Subcutaneous adipose tissue (tissue), 4 donors: ENCODE results near the gene ACOX3. TPM values are rescaled to one million over a fixed set of nuclear protein-coding genes. Genes with fewer than 3 reads are reported as not detected.

Experiments
- small RNA-seq: library from RNA; depleted of rRNA; stranded (forward); fragments of <200 nt; gene quantifications from one replicate; pipeline ENCODE3, GENCODE V24; 2016
- total RNA-seq, 4 donors: library from RNA; depleted of rRNA; stranded (reverse); fragments of >200 nt; gene quantifications; one replicate each; pipeline ENCODE4 v1.1.0, GENCODE V29; 2016
- TF ChIP-seq, protein P1 (sequence below): fragments of 450-650 bp; IDR thresholded peaks from one replicate; pipeline ENCODE4 v1.5.1; 2016; ENCODE audit warnings: low read depth, mild to moderate bottlenecking, control low read depth, antibody characterized with exemption, moderate library complexity

Gene ACOX3
- total RNA-seq, 4 donors from 2014 or later = 12.2 to 33.7 (median 17.3) TPM

GRCh38 chr4:8317474-8317873 is 123.0 kb downstream of the ACOX3 start:
- TF ChIP-seq, protein P1, sequence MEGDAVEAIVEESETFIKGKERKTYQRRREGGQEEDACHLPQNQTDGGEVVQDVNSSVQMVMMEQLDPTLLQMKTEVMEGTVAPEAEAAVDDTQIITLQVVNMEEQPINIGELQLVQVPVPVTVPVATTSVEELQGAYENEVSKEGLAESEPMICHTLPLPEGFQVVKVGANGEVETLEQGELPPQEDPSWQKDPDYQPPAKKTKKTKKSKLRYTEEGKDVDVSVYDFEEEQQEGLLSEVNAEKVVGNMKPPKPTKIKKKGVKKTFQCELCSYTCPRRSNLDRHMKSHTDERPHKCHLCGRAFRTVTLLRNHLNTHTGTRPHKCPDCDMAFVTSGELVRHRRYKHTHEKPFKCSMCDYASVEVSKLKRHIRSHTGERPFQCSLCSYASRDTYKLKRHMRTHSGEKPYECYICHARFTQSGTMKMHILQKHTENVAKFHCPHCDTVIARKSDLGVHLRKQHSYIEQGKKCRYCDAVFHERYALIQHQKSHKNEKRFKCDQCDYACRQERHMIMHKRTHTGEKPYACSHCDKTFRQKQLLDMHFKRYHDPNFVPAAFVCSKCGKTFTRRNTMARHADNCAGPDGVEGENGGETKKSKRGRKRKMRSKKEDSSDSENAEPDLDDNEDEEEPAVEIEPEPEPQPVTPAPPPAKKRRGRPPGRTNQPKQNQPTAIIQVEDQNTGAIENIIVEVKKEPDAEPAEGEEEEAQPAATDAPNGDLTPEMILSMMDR = no peak

GRCh38 chr4:8316911-8317351 is 123.6 kb downstream of the ACOX3 start:
- TF ChIP-seq, protein P1 = no peak

Small RNAs within 50 kb of the gene (small RNA-seq; reads per million reads assigned to genes)
- gene RNA5SP152 = 0.36 reads per million

Other genes with a start within 250 kb of the ACOX3 start
- gene SH3TC1, start 241.4 kb downstream of the ACOX3 start, total RNA-seq = 10 to 100 TPM; 15.3 to 43.3 (median 31.9) TPM
- gene HTRA3, start 171.0 kb downstream of the ACOX3 start, total RNA-seq = 10 to 100 TPM; 40.7 to 65.9 (median 56.9) TPM
- 10 to 100 TPM in 3 of 4 donors, 1 to 10 TPM in 1; 9.1 to 37.1 (median 22.5) TPM for gene TRMT44, start 54 bp upstream of the ACOX3 start, total RNA-seq
- gene GPR78, start 139.7 kb upstream of the ACOX3 start, total RNA-seq = not detected
- gene CPZ, start 152.0 kb upstream of the ACOX3 start, total RNA-seq = 1 to 10 TPM in 1 of 4 donors, under 1 TPM in 1, not detected in 2; 0.75 to 6.1 TPM